Activated T-helper 1 cell treated with anti-CD3 and anti-CD28 coated beads, Interleukin-12 subunit alpha, Interleukin-12 subunit beta, Interleukin-2, Interleukin-4 antibody, amounts not matched to agents 30 ng/mL and 10 ng/mL and 1 ng/mL, durations not matched to agents 14 hours and 24 hours and 36 hours (primary cell): ENCODE measurements around the gene HS3ST5. TPM values are rescaled to one million over a fixed set of nuclear protein-coding genes. Genes with fewer than 3 reads are reported as not detected.
"Not testable (repeated sequence)": the region's sequence is repeated elsewhere in the genome, so short reads cannot be mapped to it uniquely, and the experiment has no call there.

Experiments used
- DNase-seq: peaks from one replicate; pipeline ENCODE4 v3.0.0; 2021; ENCODE audit warnings: low spot score
- H3K27ac Mint-ChIP-seq: one replicate; pipeline ENCODE4 v1.8.0; 2021; ENCODE audit warnings: mild to moderate bottlenecking, mixed read lengths
- H3K27me3 Mint-ChIP-seq: one replicate; pipeline ENCODE4 v1.8.0; 2022; ENCODE audit warnings: mild to moderate bottlenecking, moderate library complexity, mixed read lengths; ENCODE audit not compliant: insufficient read depth
- H3K36me3 Mint-ChIP-seq: one replicate; pipeline ENCODE4 v1.8.0; 2021; ENCODE audit warnings: low read depth, mixed read lengths
- H3K4me1 Mint-ChIP-seq: one replicate; pipeline ENCODE4 v1.8.0; 2021; ENCODE audit warnings: low read depth, mixed read lengths
- H3K4me3 Mint-ChIP-seq: one replicate; pipeline ENCODE4 v1.8.0; 2021; ENCODE audit warnings: mild to moderate bottlenecking, moderate library complexity, mixed read lengths
- H3K9me3 Mint-ChIP-seq: one replicate; pipeline ENCODE4 v1.8.0; 2021; ENCODE audit warnings: mixed read lengths
- intact Hi-C: fragments of 100-400 bp; cut with micrococcal nuclease; formaldehyde crosslinking; loops from one replicate; pipeline ENCODE4 v1.15.1; 2024
- total RNA-seq: library from RNA; stranded (reverse); gene quantifications from 2 replicates; pipeline ENCODE4 v1.2.3, GENCODE V29; 2022

HS3ST5 gene
- total RNA-seq, 1 donor from 2014 or later: not detected

DNA sequence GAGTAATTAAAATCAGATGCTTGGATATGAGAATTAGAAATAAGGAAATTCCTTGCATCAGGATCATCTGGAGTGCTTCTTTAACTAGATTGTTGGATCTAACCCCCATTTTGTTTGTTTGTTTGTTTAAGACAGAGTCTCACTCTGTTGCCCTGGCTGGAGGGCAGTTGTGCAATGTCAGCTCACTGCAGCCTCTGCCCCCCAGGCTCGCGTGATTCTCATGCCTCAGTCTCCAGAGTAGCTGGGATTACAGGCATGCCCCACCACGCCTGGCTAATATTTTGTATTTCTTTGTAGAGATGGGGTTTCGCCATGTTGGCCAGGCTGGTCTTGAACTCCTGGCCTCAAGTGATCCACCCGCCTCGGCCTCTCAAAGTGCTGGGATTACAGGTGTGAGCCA is 29.0 kb downstream of the HS3ST5 start:
- H3K27ac Mint-ChIP-seq, intact Hi-C loops, DNase-seq, H3K27me3 Mint-ChIP-seq, H3K4me3 Mint-ChIP-seq, H3K9me3 Mint-ChIP-seq, H3K4me1 Mint-ChIP-seq, H3K36me3 Mint-ChIP-seq: not testable (repeated sequence)

GRCh38 chr6:114312931-114313330 is 29.9 kb downstream of the HS3ST5 start:
- no peak for DNase-seq
- Mint-ChIP-seq H3K4me3 (no peak overlapping the region), H3K36me3 (no peaks in the 10 kb centered on the region), H3K9me3 (no peaks in the 10 kb centered on the region), H3K27me3 (peaks cover 4% of the 10 kb centered on the region), H3K27ac (no peak overlapping the region), H3K4me1 (no peaks in the 10 kb centered on the region)
- intact Hi-C loops: no loop called here

GRCh38 chr6:114310053-114310452 is 32.8 kb downstream of the HS3ST5 start:
- peaks cover 2% of the 10 kb centered on the region for H3K27me3 Mint-ChIP-seq
- no peaks in the 10 kb centered on the region for H3K36me3 Mint-ChIP-seq
- no peaks in the 10 kb centered on the region for H3K4me1 Mint-ChIP-seq
- DNase-seq: no peak
- intact Hi-C loops: no loop called here
- H3K9me3 Mint-ChIP-seq: no peaks in the 10 kb centered on the region
- no peak overlapping the region for H3K4me3 Mint-ChIP-seq
- no peak overlapping the region for H3K27ac Mint-ChIP-seq

DNA sequence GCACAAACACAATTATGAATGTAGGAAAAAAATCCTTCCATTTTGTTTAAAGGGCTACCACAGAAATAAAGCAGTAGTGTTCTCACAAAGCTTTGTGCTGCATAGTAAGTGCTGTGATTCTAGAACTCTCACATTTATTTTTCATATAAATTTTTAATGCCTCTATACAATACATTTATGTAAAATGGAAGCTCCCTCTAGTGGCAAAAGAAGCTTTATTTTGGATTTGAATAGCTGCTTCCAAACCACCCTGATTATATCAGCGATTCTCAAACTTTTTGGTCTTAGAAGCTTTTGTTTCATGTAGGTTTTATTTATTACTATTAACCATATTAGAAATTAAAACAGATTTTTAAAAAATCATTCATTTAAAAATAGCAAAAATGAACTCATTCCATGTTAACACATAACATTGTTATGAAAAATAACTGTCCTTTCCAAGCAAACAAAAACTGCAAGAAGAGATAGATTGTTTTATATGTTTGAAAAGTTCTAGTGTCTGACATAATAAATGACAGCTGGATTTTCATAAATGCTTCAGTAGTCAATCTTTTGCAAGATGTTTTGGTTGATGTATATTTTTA is 38.4 kb downstream of the HS3ST5 start:
- Mint-ChIP-seq H3K36me3 (no peaks in the 10 kb centered on the region), H3K4me1 (no peaks in the 10 kb centered on the region), H3K27me3 (no peaks in the 10 kb centered on the region), H3K9me3 (no peaks in the 10 kb centered on the region), H3K27ac (no peak overlapping the region), H3K4me3 (no peak overlapping the region)
- intact Hi-C loops: loop anchor here (1.0 kb wide), 1 partner anchor 208 kb away; no protein-coding TSS in a partner anchor
- no peak for DNase-seq

DNA sequence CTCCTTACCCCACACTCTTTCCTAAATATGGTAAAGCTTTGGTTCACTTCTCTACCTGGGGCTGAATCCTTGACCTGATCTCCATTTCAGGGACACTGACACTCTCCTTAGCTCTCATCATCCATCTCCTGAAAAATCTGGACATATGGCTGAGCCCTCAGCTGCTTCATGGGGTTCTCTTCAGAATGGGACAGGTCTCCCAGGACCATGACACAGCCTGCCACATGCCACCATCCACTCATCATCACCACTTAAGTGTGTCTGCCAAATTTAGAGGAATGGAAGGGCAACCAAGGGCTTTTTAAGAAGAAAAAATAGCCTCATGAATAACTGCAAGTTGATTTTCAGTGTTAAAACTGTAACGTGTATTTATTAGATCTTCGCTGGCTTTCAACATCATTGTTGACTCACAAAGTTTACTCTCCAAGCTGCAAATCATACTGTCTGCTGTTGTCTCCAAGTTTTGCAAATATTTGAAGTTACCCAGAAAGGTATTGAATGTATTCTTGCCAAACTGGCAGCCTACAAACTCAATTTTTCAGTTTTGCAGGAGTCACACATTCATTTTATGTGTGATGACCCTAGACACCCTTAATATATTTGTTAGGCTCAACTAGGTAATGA is 41.1 kb downstream of the HS3ST5 start:
- H3K36me3 Mint-ChIP-seq: no peaks in the 10 kb centered on the region
- H3K4me1 Mint-ChIP-seq: no peaks in the 10 kb centered on the region
- DNase-seq: no peak
- H3K27ac Mint-ChIP-seq: no peak overlapping the region
- intact Hi-C loops: no loop called here
- no peaks in the 10 kb centered on the region for H3K9me3 Mint-ChIP-seq
- no peak overlapping the region for H3K4me3 Mint-ChIP-seq
- no peaks in the 10 kb centered on the region for H3K27me3 Mint-ChIP-seq

DNA sequence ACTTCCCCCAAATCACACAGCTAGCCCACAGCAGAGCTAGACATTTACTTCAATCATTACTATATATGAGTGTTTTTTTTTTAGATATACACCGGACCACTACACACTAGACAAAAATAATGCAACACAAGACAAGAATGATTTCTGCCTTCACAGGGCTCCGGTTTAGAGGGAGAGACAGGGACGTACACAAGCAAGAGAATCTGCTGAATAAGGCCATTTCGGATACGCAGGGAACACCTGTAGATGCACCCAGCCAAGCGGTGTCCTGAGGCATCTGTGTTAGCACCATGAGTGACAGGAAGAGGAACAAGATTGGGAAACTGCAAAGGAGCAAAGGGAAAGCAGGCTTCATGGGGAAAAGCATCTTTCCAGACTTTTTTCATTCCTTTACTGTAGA is 45.7 kb downstream of the HS3ST5 start:
- no peak for DNase-seq
- H3K27me3 Mint-ChIP-seq: no peaks in the 10 kb centered on the region
- no peaks in the 10 kb centered on the region for H3K9me3 Mint-ChIP-seq
- H3K27ac Mint-ChIP-seq: no peak overlapping the region
- H3K4me3 Mint-ChIP-seq: no peak overlapping the region
- no peaks in the 10 kb centered on the region for H3K36me3 Mint-ChIP-seq
- intact Hi-C loops: no loop called here
- H3K4me1 Mint-ChIP-seq: no peaks in the 10 kb centered on the region

GRCh38 chr6:114292431-114292830 is 50.4 kb downstream of the HS3ST5 start:
- no peak overlapping the region for H3K4me3 Mint-ChIP-seq
- H3K4me1 Mint-ChIP-seq: no peaks in the 10 kb centered on the region
- no peaks in the 10 kb centered on the region for H3K36me3 Mint-ChIP-seq
- no peaks in the 10 kb centered on the region for H3K9me3 Mint-ChIP-seq
- no peak for DNase-seq
- intact Hi-C loops: no loop called here
- H3K27ac Mint-ChIP-seq: no peak overlapping the region
- no peaks in the 10 kb centered on the region for H3K27me3 Mint-ChIP-seq

GRCh38 chr6:114291428-114291827 is 51.4 kb downstream of the HS3ST5 start:
- H3K27me3 Mint-ChIP-seq: no peaks in the 10 kb centered on the region
- no peaks in the 10 kb centered on the region for H3K36me3 Mint-ChIP-seq
- H3K27ac Mint-ChIP-seq: no peak overlapping the region
- intact Hi-C loops: no loop called here
- H3K9me3 Mint-ChIP-seq: no peaks in the 10 kb centered on the region
- H3K4me3 Mint-ChIP-seq: no peak overlapping the region
- H3K4me1 Mint-ChIP-seq: no peaks in the 10 kb centered on the region
- DNase-seq: no peak

- Mint-ChIP-seq H3K4me3 (no peak overlapping the region), H3K9me3 (no peaks in the 10 kb centered on the region), H3K27me3 (no peaks in the 10 kb centered on the region), H3K27ac (no peak overlapping the region), H3K4me1 (no peaks in the 10 kb centered on the region), H3K36me3 (no peaks in the 10 kb centered on the region)
- intact Hi-C loops: no loop called here
- DNase-seq: no peak
These were observed 52.0 kb downstream of the HS3ST5 start for GRCh38 chr6:114290864-114291263.

GRCh38 chr6:114288701-114289495 is 53.9 kb downstream of the HS3ST5 start:
- Mint-ChIP-seq H3K36me3 (no peaks in the 10 kb centered on the region), H3K4me1 (no peaks in the 10 kb centered on the region), H3K4me3 (no peak overlapping the region), H3K27ac (no peak overlapping the region), H3K27me3 (no peaks in the 10 kb centered on the region), H3K9me3 (no peaks in the 10 kb centered on the region)
- intact Hi-C loops: no loop called here
- DNase-seq: no peak

- Mint-ChIP-seq H3K36me3 (no peaks in the 10 kb centered on the region), H3K27ac (no peak overlapping the region), H3K4me3 (no peak overlapping the region), H3K27me3 (no peaks in the 10 kb centered on the region), H3K4me1 (no peaks in the 10 kb centered on the region), H3K9me3 (no peaks in the 10 kb centered on the region)
- intact Hi-C loops: no loop called here
- no peak for DNase-seq
These were observed 55.4 kb downstream of the HS3ST5 start for GRCh38 chr6:114287461-114287860.

DNA sequence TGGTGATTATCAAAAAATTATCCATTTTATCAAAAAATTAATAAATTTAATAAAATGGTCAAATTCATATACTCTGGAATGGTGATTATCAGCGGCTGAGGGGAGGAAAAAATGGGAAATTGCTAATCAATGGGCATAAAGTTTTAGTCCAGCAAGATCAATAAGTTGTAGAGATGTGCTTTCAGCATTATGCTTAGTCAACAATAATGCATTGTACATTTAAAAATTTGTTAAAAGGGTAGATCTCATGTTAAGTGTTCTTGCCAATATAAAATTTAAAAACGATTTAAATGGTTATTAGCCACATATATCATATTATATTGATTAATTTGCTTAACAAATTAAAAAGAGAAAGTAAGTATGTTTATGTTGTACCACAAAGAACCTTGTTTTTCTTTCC is 56.6 kb downstream of the HS3ST5 start:
- H3K4me3 Mint-ChIP-seq: no peak overlapping the region
- DNase-seq: no peak
- H3K9me3 Mint-ChIP-seq: no peaks in the 10 kb centered on the region
- H3K27me3 Mint-ChIP-seq: no peaks in the 10 kb centered on the region
- intact Hi-C loops: no loop called here
- H3K27ac Mint-ChIP-seq: no peak overlapping the region
- no peaks in the 10 kb centered on the region for H3K4me1 Mint-ChIP-seq
- no peaks in the 10 kb centered on the region for H3K36me3 Mint-ChIP-seq

DNA sequence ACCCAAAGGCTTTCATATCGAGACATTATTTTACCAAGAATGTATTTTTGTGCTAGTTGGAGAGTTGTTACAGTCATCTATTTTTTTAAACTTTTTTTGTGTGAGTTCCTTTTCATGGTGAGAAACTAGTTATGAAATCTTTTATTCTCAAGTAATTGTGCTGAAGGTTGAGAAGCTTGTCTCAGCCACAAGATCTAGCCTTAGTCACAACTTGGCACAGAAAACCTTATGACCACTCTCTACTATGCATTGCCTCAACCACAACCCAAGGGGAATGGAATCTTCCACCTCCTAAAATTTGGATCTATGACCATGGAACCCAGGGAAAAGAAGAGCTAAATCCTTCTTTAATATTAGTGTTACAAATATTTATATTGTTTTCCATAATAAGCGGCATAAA is 58.5 kb downstream of the HS3ST5 start:
- Mint-ChIP-seq H3K9me3 (no peaks in the 10 kb centered on the region), H3K36me3 (no peaks in the 10 kb centered on the region), H3K27me3 (no peaks in the 10 kb centered on the region), H3K27ac (no peak overlapping the region), H3K4me3 (no peak overlapping the region), H3K4me1 (no peaks in the 10 kb centered on the region)
- intact Hi-C loops: no loop called here
- no peak for DNase-seq
